Measurements from ENCODE around the gene TMEM212. TPM values are rescaled to one million over a fixed set of nuclear protein-coding genes. Genes with fewer than 3 reads are reported as not detected.

Gene TMEM212
- total and polyA plus RNA-seq, 12 donors, result 0.06 TPM; not detected in 11

- Histone ChIP-seq H3K36me3 (replicated peaks in 1 of 2) (no peaks in the 10 kb centered on the region), H3K4me3 (peak overlapping the region in 1 of 4 donors; percentile 55), H3K4me1 (replicated peaks in 1 of 2) (peaks cover 0 to 29% of the 10 kb centered on the region in 2 donors), H3K27me3 (no peaks in the 10 kb centered on the region), H3K27ac (peak overlapping the region in 4 of 5 donors; percentile 90 to 96 (median 94)), H3K9me3 (replicated peaks in 1 of 3) (no peaks in the 10 kb centered on the region)
- intact Hi-C loops (cut with DNase I), result no loop called here
- TF ChIP-seq, protein P1, sequence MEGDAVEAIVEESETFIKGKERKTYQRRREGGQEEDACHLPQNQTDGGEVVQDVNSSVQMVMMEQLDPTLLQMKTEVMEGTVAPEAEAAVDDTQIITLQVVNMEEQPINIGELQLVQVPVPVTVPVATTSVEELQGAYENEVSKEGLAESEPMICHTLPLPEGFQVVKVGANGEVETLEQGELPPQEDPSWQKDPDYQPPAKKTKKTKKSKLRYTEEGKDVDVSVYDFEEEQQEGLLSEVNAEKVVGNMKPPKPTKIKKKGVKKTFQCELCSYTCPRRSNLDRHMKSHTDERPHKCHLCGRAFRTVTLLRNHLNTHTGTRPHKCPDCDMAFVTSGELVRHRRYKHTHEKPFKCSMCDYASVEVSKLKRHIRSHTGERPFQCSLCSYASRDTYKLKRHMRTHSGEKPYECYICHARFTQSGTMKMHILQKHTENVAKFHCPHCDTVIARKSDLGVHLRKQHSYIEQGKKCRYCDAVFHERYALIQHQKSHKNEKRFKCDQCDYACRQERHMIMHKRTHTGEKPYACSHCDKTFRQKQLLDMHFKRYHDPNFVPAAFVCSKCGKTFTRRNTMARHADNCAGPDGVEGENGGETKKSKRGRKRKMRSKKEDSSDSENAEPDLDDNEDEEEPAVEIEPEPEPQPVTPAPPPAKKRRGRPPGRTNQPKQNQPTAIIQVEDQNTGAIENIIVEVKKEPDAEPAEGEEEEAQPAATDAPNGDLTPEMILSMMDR (IDR thresholded peaks at IDR 0.05), result no peak
- peak in 1 of 2 donors; percentile 7 for TF ChIP-seq POLR2A (IDR thresholded peaks at IDR 0.05)
- peak in 1 of 7 donors; percentile 19 for DNase-seq
- WGBS, 4 donors, result 58 to 64% (median 60%) methylated on average over 4 of the region's 4 CpGs
Measured at GRCh38 chr3:171811295-171811912, 31.7 kb upstream of the TMEM212 start.

- intact Hi-C loops (cut with DNase I), result no loop called here
- peaks cover 0 to 26% of the 10 kb centered on the region in 2 donors for H3K4me1 ChIP-seq (replicated peaks in 1 of 2)
- WGBS, 4 donors, result 95 to 98% (median 96%) methylated on average over 9 of the region's 9 CpGs
- no peaks in the 10 kb centered on the region for H3K27me3 ChIP-seq
- no peak for TF ChIP-seq POLR2A (IDR thresholded peaks at IDR 0.05)
- TF ChIP-seq, protein P1 (IDR thresholded peaks at IDR 0.05), result no peak
- DNase-seq, result peak in 3 of 7 donors; percentile 35 to 45 (median 43)
- H3K9me3 ChIP-seq (replicated peaks in 1 of 3), result no peaks in the 10 kb centered on the region
- H3K27ac ChIP-seq, result peak overlapping the region in 4 of 5 donors; percentile 25 to 96 (median 65)
- no peaks in the 10 kb centered on the region for H3K36me3 ChIP-seq (replicated peaks in 1 of 2)
- H3K4me3 ChIP-seq, result no peak overlapping the region
Measured at GRCh38 chr3:171811913-171812335, 31.2 kb upstream of the TMEM212 start.

DNA sequence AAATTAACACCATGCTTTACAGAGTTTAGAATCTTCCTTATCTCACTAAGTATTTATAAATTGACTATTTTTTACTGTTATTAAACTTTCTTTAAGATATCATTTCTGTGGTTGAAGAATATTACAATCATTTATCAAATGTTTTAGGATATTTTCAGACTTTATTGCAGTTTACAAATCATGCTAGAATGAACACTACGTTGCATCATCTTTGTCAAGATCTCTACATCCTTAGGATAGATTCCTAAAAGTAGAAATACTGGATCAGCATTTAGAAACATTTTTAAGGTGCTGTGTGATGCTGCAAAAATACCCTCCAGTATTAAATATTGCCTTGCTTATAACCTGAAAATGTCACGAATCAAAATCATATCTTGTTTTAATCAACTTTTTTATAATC, 30.3 kb upstream of the TMEM212 start:
- TF ChIP-seq, protein P1 (IDR thresholded peaks at IDR 0.05), result no peak
- TF ChIP-seq POLR2A (IDR thresholded peaks at IDR 0.05), result no peak
- H3K36me3 ChIP-seq (replicated peaks in 1 of 2), result no peaks in the 10 kb centered on the region
- H3K4me1 ChIP-seq (replicated peaks in 1 of 2), result peaks cover 0 to 26% of the 10 kb centered on the region in 2 donors
- DNase-seq, result no peak
- no peaks in the 10 kb centered on the region for H3K27me3 ChIP-seq
- no peak overlapping the region for H3K27ac ChIP-seq
- intact Hi-C loops (cut with DNase I), result no loop called here
- WGBS, 4 donors, result 89 to 95% (median 92%) methylated on average over 2 of the region's 2 CpGs
- H3K4me3 ChIP-seq, result no peak overlapping the region
- no peaks in the 10 kb centered on the region for H3K9me3 ChIP-seq (replicated peaks in 1 of 3)

DNA sequence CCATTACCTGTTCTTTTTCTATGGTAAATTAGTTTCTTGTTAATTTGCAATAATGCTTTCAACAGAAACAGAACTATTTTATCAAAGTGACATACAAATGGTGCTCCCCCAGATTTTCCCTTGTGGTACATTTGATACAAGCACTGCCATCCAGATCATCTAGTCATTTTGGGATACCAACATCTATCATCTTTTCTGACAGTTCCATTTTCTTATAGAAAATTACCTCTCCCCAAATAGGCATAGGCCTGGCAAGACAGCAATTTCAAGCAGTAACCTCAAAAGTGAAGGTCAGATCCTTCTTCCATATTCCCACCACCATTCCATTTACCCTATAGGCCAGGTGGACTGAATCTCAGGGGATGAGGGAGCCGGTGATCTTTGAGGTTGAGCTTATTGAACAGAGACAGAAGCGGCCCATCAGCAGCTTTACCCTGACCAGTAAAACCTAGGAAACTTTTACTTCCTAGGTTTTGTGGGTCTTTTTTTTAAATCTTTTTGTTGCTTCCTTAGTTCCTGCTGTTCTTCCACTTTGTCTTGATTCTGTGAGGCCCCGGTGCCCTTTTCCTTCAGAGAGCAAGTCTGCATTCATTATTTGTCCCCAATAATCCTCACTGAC, 29.8 kb upstream of the TMEM212 start:
- no peak overlapping the region for H3K4me3 ChIP-seq
- no peak for DNase-seq
- H3K27ac ChIP-seq, result peak overlapping the region in 1 of 5 donors; percentile 41
- H3K4me1 ChIP-seq (replicated peaks in 1 of 2), result peaks cover 0 to 26% of the 10 kb centered on the region in 2 donors
- H3K36me3 ChIP-seq (replicated peaks in 1 of 2), result no peaks in the 10 kb centered on the region
- intact Hi-C loops (cut with DNase I), result no loop called here
- no peak for TF ChIP-seq POLR2A (IDR thresholded peaks at IDR 0.05)
- TF ChIP-seq, protein P1 (IDR thresholded peaks at IDR 0.05), result no peak
- no peaks in the 10 kb centered on the region for H3K9me3 ChIP-seq (replicated peaks in 1 of 3)
- WGBS, 4 donors, result 91 to 96% (median 93%) methylated on average over 3 of the region's 3 CpGs
- H3K27me3 ChIP-seq, result no peaks in the 10 kb centered on the region

Data from adrenal gland (tissue), 12 donors.